HepG2 (cell line): ENCODE results near the gene LDLRAP1. TPM values are rescaled to one million over a fixed set of nuclear protein-coding genes. Genes with fewer than 3 reads are reported as not detected.

Experiments used
- CBX2 ChIP-seq, 2 experiments: fragments of 200-600 bp in 1 of 2; sonication (generic); formaldehyde crosslinking in 1 of 2; IDR thresholded peaks; 2 replicates each; pipeline versions ENCODE4 v1.7.0 to v1.8.1; 2018 to 2022; ENCODE audit warnings: low read depth in 2 of 2, low read length in 1 of 2, mild to moderate bottlenecking in 1 of 2, missing genetic modification reagents in 1 of 2
- ELF1 ChIP-seq: sonication (generic); formaldehyde crosslinking; IDR thresholded peaks from 2 replicates; pipeline ENCODE4 v1.4.0; 2020; ENCODE audit warnings: missing genetic modification reagents
- FOXP1 ChIP-seq, 2 experiments: fragments of 450-650 bp in 1 of 2; IDR thresholded peaks; 2 replicates each; pipeline ENCODE4 v1.6.1; 2017 to 2018; ENCODE audit warnings: antibody characterized with exemption in 1 of 2
- GFI1 ChIP-seq: sonication (generic); formaldehyde crosslinking; IDR thresholded peaks from 2 replicates; pipeline ENCODE4 v1.5.0; 2020; ENCODE audit warnings: missing genetic modification reagents, mild to moderate bottlenecking, borderline replicate concordance
- HNF4A ChIP-seq: sonication (generic); formaldehyde crosslinking; IDR thresholded peaks from 2 replicates; pipeline ENCODE4 v1.4.0; 2020; ENCODE audit warnings: missing genetic modification reagents
- KLF11 ChIP-seq: IDR thresholded peaks from 2 replicates; pipeline ENCODE4 v1.6.1; 2016; ENCODE audit warnings: missing compliant biosample characterization
- NONO ChIP-seq, 2 experiments: fragments of 450-650 bp in 1 of 2; sonication (generic) in 1 of 2; formaldehyde crosslinking in 1 of 2; IDR thresholded peaks in 1 of 2; conservative IDR thresholded peaks in 1 of 2; 2 replicates each; pipeline versions ENCODE4 v1.6.1 to v1.8.0; 2017 to 2022; ENCODE audit warnings: mild to moderate bottlenecking in 1 of 2, missing genetic modification reagents in 1 of 2, moderate library complexity in 1 of 2
- PCBP1 ChIP-seq: fragments of 200-400 bp; formaldehyde crosslinking; IDR thresholded peaks from 2 replicates; pipeline ENCODE4 v1.6.1; 2017; ENCODE audit warnings: mild to moderate bottlenecking, low read depth, low read length, borderline replicate concordance
- PTBP1 ChIP-seq: fragments of 200-400 bp; formaldehyde crosslinking; IDR thresholded peaks from 2 replicates; pipeline ENCODE4 v1.6.1; 2018; ENCODE audit warnings: low read length, low read depth; ENCODE audit not compliant: poor library complexity, severe bottlenecking
- SIX1 ChIP-seq: sonication (generic); formaldehyde crosslinking; IDR thresholded peaks from 2 replicates; pipeline ENCODE4 v1.4.0; 2020; ENCODE audit warnings: missing genetic modification reagents, borderline replicate concordance
- SP140L ChIP-seq: sonication (generic); formaldehyde crosslinking; IDR thresholded peaks from 2 replicates; pipeline ENCODE4 v1.4.0; 2020; ENCODE audit warnings: missing genetic modification reagents, borderline replicate concordance
- TARDBP ChIP-seq: sonication (generic); formaldehyde crosslinking; IDR thresholded peaks from 2 replicates; pipeline ENCODE4 v1.8.0; 2022; ENCODE audit warnings: mild to moderate bottlenecking, missing genetic modification reagents
- TRAFD1 ChIP-seq: sonication (generic); formaldehyde crosslinking; IDR thresholded peaks from 2 replicates; pipeline ENCODE4 v1.5.1; 2020; ENCODE audit warnings: missing genetic modification reagents, mild to moderate bottlenecking, borderline replicate concordance
- ZKSCAN5 ChIP-seq: sonication (generic); formaldehyde crosslinking; IDR thresholded peaks from 2 replicates; pipeline ENCODE4 v1.5.1; 2020; ENCODE audit warnings: mild to moderate bottlenecking, missing genetic modification reagents
- ZNF724P ChIP-seq: sonication (generic); formaldehyde crosslinking; IDR thresholded peaks from 2 replicates; pipeline ENCODE4 v1.8.0; 2022; ENCODE audit warnings: missing genetic modification reagents, borderline replicate concordance
- ZNF782 ChIP-seq: sonication (generic); formaldehyde crosslinking; IDR thresholded peaks from 2 replicates; pipeline ENCODE4 v1.4.0; 2020; ENCODE audit warnings: missing genetic modification reagents, mild to moderate bottlenecking, borderline replicate concordance
- polyA plus RNA-seq, 8 experiments: library from polyadenylated mRNA; depleted of rRNA in 3 of 8; stranded (reverse) in 7 of 8; unstranded in 1 of 8; fragments of >200 nt; fragmentation: Illumina TruSeq in 4 of 8; extraction: Trizol in 4 of 8; gene quantifications; 2 replicates each; pipeline versions ENCODE4 v1.2.1 to v1.2.3, GENCODE V29; 2011 to 2016; ENCODE audit warnings: low read depth in 4 of 8, missing spikeins in 1 of 8, mixed read lengths in 1 of 8; ENCODE audit not compliant: insufficient read depth in 1 of 8
- total RNA-seq, 5 experiments: library from RNA; depleted of rRNA; stranded (reverse); fragments of >200 nt; fragmentation: Illumina TruSeq; extraction: Trizol; gene quantifications; 2 replicates each; pipeline ENCODE4 v1.2.3, GENCODE V29; 2016; ENCODE audit warnings: low read depth in 1 of 5
- TF ChIP-seq, protein P1 (sequence below): sonication (generic); formaldehyde crosslinking; IDR thresholded peaks from 2 replicates; pipeline ENCODE4 v1.4.0; 2020; ENCODE audit warnings: missing genetic modification reagents
- TF ChIP-seq, protein P2 (sequence below): sonication (generic); formaldehyde crosslinking; IDR thresholded peaks from 2 replicates; pipeline ENCODE4 v1.4.0; 2020; ENCODE audit warnings: missing genetic modification reagents
- TF ChIP-seq, protein P3 (sequence below): sonication (generic); formaldehyde crosslinking; IDR thresholded peaks from 2 replicates; pipeline ENCODE4 v1.4.0; 2020; ENCODE audit warnings: missing genetic modification reagents

Gene LDLRAP1
- total and polyA plus RNA-seq, 2 of the 13 experiments (the other 11 are each of a cell fraction or from before 2014, with no cell fraction given), result 7.2 to 12.1 TPM

GRCh38 chr1:25543425-25544242 lies at the start of gene LDLRAP1 (continued):
- TF ChIP-seq TRAFD1 (no peak), TARDBP (CRISPR knock-in tag) (no peak), SIX1 (CRISPR knock-in tag) (no peak), ZNF782 (CRISPR knock-in tag) (no peak), KLF11 (CRISPR knock-in tag) (no peak), ELF1 (CRISPR knock-in tag) (no peak), FOXP1 (IDR thresholded peaks at IDR 0.05) (no peak), FOXP1 (CRISPR knock-in tag; IDR thresholded peaks at IDR 0.05) (no peak), ZKSCAN5 (CRISPR knock-in tag) (no peak), PTBP1 (no peak), ZNF724P (CRISPR knock-in tag) (no peak), CBX2 (IDR thresholded peaks at IDR 0.05; ENCODE audit: low read depth, low read length) (no peak), CBX2 (CRISPR knock-in tag; IDR thresholded peaks at IDR 0.05; ENCODE audit: low read depth) (no peak), PCBP1 (no peak), GFI1 (CRISPR knock-in tag) (no peak), HNF4A (CRISPR knock-in tag) (no peak), NONO (IDR thresholded peaks at IDR 0.05) (no peak), NONO (CRISPR knock-in tag; conservative IDR thresholded peaks at IDR 0.05) (no peak), SP140L (no peak)
- TF ChIP-seq, protein P1, sequence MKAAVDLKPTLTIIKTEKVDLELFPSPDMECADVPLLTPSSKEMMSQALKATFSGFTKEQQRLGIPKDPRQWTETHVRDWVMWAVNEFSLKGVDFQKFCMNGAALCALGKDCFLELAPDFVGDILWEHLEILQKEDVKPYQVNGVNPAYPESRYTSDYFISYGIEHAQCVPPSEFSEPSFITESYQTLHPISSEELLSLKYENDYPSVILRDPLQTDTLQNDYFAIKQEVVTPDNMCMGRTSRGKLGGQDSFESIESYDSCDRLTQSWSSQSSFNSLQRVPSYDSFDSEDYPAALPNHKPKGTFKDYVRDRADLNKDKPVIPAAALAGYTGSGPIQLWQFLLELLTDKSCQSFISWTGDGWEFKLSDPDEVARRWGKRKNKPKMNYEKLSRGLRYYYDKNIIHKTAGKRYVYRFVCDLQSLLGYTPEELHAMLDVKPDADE, result no peak; the same call in 1 of the 2 replicates
- TF ChIP-seq, protein P2, sequence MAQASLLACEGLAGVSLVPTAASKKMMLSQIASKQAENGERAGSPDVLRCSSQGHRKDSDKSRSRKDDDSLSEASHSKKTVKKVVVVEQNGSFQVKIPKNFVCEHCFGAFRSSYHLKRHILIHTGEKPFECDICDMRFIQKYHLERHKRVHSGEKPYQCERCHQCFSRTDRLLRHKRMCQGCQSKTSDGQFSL, result peak; percentile 63; the same call in 1 of the 2 replicates
- TF ChIP-seq, protein P3, sequence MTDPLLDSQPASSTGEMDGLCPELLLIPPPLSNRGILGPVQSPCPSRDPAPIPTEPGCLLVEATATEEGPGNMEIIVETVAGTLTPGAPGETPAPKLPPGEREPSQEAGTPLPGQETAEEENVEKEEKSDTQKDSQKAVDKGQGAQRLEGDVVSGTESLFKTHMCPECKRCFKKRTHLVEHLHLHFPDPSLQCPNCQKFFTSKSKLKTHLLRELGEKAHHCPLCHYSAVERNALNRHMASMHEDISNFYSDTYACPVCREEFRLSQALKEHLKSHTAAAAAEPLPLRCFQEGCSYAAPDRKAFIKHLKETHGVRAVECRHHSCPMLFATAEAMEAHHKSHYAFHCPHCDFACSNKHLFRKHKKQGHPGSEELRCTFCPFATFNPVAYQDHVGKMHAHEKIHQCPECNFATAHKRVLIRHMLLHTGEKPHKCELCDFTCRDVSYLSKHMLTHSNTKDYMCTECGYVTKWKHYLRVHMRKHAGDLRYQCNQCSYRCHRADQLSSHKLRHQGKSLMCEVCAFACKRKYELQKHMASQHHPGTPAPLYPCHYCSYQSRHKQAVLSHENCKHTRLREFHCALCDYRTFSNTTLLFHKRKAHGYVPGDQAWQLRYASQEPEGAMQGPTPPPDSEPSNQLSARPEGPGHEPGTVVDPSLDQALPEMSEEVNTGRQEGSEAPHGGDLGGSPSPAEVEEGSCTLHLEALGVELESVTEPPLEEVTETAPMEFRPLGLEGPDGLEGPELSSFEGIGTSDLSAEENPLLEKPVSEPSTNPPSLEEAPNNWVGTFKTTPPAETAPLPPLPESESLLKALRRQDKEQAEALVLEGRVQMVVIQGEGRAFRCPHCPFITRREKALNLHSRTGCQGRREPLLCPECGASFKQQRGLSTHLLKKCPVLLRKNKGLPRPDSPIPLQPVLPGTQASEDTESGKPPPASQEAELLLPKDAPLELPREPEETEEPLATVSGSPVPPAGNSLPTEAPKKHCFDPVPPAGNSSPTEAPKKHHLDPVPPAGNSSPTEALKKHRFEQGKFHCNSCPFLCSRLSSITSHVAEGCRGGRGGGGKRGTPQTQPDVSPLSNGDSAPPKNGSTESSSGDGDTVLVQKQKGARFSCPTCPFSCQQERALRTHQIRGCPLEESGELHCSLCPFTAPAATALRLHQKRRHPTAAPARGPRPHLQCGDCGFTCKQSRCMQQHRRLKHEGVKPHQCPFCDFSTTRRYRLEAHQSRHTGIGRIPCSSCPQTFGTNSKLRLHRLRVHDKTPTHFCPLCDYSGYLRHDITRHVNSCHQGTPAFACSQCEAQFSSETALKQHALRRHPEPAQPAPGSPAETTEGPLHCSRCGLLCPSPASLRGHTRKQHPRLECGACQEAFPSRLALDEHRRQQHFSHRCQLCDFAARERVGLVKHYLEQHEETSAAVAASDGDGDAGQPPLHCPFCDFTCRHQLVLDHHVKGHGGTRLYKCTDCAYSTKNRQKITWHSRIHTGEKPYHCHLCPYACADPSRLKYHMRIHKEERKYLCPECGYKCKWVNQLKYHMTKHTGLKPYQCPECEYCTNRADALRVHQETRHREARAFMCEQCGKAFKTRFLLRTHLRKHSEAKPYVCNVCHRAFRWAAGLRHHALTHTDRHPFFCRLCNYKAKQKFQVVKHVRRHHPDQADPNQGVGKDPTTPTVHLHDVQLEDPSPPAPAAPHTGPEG (CRISPR knock-in tag), result peak; percentile 12; the same call in 1 of the 2 replicates
